Retinal pigment epithelial cell (primary cell): ENCODE data around the gene FBXL2.
"Not testable (repeated sequence)": the region's sequence is repeated elsewhere in the genome, so short reads cannot be mapped to it uniquely, and the experiment has no call there.

Experiments used
- DNase-seq: peaks from one replicate; pipeline ENCODE4 v3.0.0-alpha.2; 2010; ENCODE audit warnings: low read depth
- H3K4me3 ChIP-seq: 2 replicates; pipeline ENCODE4 v1.5.1; 2011; ENCODE audit warnings: mild to moderate bottlenecking, low read length, control low read depth, moderate library complexity
- CTCF ChIP-seq: conservative IDR thresholded peaks from 2 replicates; pipeline ENCODE4 v1.5.1; 2011; ENCODE audit warnings: low read depth, low read length, control low read depth, inconsistent platforms

Gene FBXL2

GRCh38 chr3:33334364-33334763 lies 57.1 kb downstream of the FBXL2 start:
- no peak overlapping the region for H3K4me3 ChIP-seq
- no peak for TF ChIP-seq CTCF

GRCh38 chr3:33338936-33339465 lies 61.8 kb downstream of the FBXL2 start:
- not testable (repeated sequence) for DNase-seq

More at GRCh38 chr3:33334364-33334763, 57.1 kb downstream of the FBXL2 start:
- DNase-seq, result no peak

GRCh38 chr3:33339758-33340157 lies 62.5 kb downstream of the FBXL2 start:
- no peak overlapping the region for H3K4me3 ChIP-seq
- TF ChIP-seq CTCF, result no peak
- DNase-seq, result no peak

More at GRCh38 chr3:33338936-33339465, 61.8 kb downstream of the FBXL2 start:
- H3K4me3 ChIP-seq, result not testable (repeated sequence)

GRCh38 chr3:33355611-33356010 lies 78.4 kb downstream of the FBXL2 start:
- no peak for DNase-seq
- H3K4me3 ChIP-seq, result no peak overlapping the region
- no peak for TF ChIP-seq CTCF

GRCh38 chr3:33358172-33358781 lies 81.0 kb downstream of the FBXL2 start:
- H3K4me3 ChIP-seq, result no peak overlapping the region
- DNase-seq, result no peak
- TF ChIP-seq CTCF, result no peak

- DNase-seq, result peak; percentile 41
- H3K4me3 ChIP-seq, result no peak overlapping the region
- no peak for TF ChIP-seq CTCF
Observed at GRCh38 chr3:33360136-33360825, 83.0 kb downstream of the FBXL2 start.

- no peak for DNase-seq
- no peak for TF ChIP-seq CTCF
- no peak overlapping the region for H3K4me3 ChIP-seq
Observed at GRCh38 chr3:33363113-33363800, 86.0 kb downstream of the FBXL2 start.
